ENCODE data around the gene LETMD1. TPM values are rescaled to one million over a fixed set of nuclear protein-coding genes. Genes with fewer than 3 reads are reported as not detected.
A peak's percentile ranks its signal among the peaks of the same experiment; 100 is the strongest.
"Not testable (repeated sequence)": the region's sequence is repeated elsewhere in the genome, so short reads cannot be mapped to it uniquely, and the experiment has no call there.

LETMD1 gene
- total RNA-seq (2014; rRNA removed; shearing (Covaris generic)) = 21.2 and 27.8 TPM in 2 replicates

- DNase-seq (ENCODE audit: low read depth) = peak; percentile 99
These were observed at the start of gene LETMD1 for GRCh38 chr12:51047655-51048540. Gene LETMD1 (plus strand): TSS chr12:51048327. CDS start chr12:51048357, 30 bp downstream.

GRCh38 chr12:50999093-50999492, 49.0 kb upstream of the LETMD1 start:
- DNase-seq (ENCODE audit: low read depth) = no peak

GRCh38 chr12:51000245-51000644, 47.9 kb upstream of the LETMD1 start:
- DNase-seq (ENCODE audit: low read depth) = peak; percentile 34

- no peak for DNase-seq (ENCODE audit: low read depth)
These were observed 46.3 kb upstream of the LETMD1 start for GRCh38 chr12:51001799-51002198.

- no peak for DNase-seq (ENCODE audit: low read depth)
These were observed 43.6 kb upstream of the LETMD1 start for GRCh38 chr12:51004504-51004903.

GRCh38 chr12:51005030-51005429, 43.1 kb upstream of the LETMD1 start:
- DNase-seq (ENCODE audit: low read depth) = no peak

- no peak for DNase-seq (ENCODE audit: low read depth)
These were observed 42.5 kb upstream of the LETMD1 start for GRCh38 chr12:51005671-51006070.

- no peak for DNase-seq (ENCODE audit: low read depth)
These were observed 39.6 kb upstream of the LETMD1 start for GRCh38 chr12:51008329-51009055.

- DNase-seq (ENCODE audit: low read depth) = no peak
These were observed 39.1 kb upstream of the LETMD1 start for GRCh38 chr12:51009056-51009440.

GRCh38 chr12:51011955-51012354, 36.2 kb upstream of the LETMD1 start:
- no peak for DNase-seq (ENCODE audit: low read depth)

- DNase-seq (ENCODE audit: low read depth) = no peak
These were observed 35.4 kb upstream of the LETMD1 start for GRCh38 chr12:51012570-51013236.

- DNase-seq (ENCODE audit: low read depth) = no peak
These were observed 34.7 kb upstream of the LETMD1 start for GRCh38 chr12:51013441-51013840.

- DNase-seq (ENCODE audit: low read depth) = not testable (repeated sequence)
These were observed 33.7 kb upstream of the LETMD1 start for GRCh38 chr12:51014467-51014866.

GRCh38 chr12:51017452-51017851, 30.7 kb upstream of the LETMD1 start:
- DNase-seq (ENCODE audit: low read depth) = no peak

- DNase-seq (ENCODE audit: low read depth) = no peak
These were observed 29.2 kb upstream of the LETMD1 start for GRCh38 chr12:51018956-51019355.

- no peak for DNase-seq (ENCODE audit: low read depth)
These were observed 28.2 kb upstream of the LETMD1 start for GRCh38 chr12:51019927-51020326.

- DNase-seq (ENCODE audit: low read depth) = no peak
These were observed 27.5 kb upstream of the LETMD1 start for GRCh38 chr12:51020448-51021182.

GRCh38 chr12:51021694-51022093, 26.4 kb upstream of the LETMD1 start:
- no peak for DNase-seq (ENCODE audit: low read depth)

- DNase-seq (ENCODE audit: low read depth) = no peak
These were observed 24.3 kb upstream of the LETMD1 start for GRCh38 chr12:51023625-51024382.

GRCh38 chr12:51025338-51025835, 22.7 kb upstream of the LETMD1 start:
- DNase-seq (ENCODE audit: low read depth) = no peak

Data from Daoy (cell line).